HCT116 (cell line): Measurements from ENCODE around the gene PRKCQ. TPM values are rescaled to one million over a fixed set of nuclear protein-coding genes. Genes with fewer than 3 reads are reported as not detected.

ENCODE experiments used
- ATAC-seq: fragments of 200-7000 bp; cut with Tn5 transposase; 2 replicates; pipeline ENCODE4 v1.9.1; 2020; ENCODE audit warnings: mild to moderate bottlenecking, moderate library complexity
- BruUV-seq: library from RNA; stranded (reverse); fragments of 400-500 nt; replicated peaks from 2 replicates; lab custom pipeline; 2021; lab: Mats Ljungman, UMichigan
- CTCF ChIA-PET: fragments of 300-600 bp; sonication (Branson Sonifier 250); formaldehyde crosslinking; loops from one replicate; lab custom pipeline; 2021; ENCODE audit warnings: antibody characterized with exemption; lab: Charles Lee
- POLR2A ChIA-PET: fragments of 300-600, 350-600 bp; sonication (Branson Sonifier 250); formaldehyde crosslinking; loops from one replicate; lab custom pipeline; 2021; ENCODE audit warnings: antibody characterized with exemption; lab: Charles Lee
- RAD21 ChIA-PET, 2 experiments: fragments of 300-600 bp; sonication (Branson Sonifier 250); formaldehyde crosslinking; loops; one replicate each; lab custom pipeline; 2023; ENCODE audit warnings: low total read pairs in 2 of 2; ENCODE audit not compliant: uncharacterized antibody in 2 of 2, unreplicated experiment in 2 of 2, low non-redundant PET in 1 of 2; lab: Charles Lee
- DNase-seq: peaks from one replicate; pipeline ENCODE4 v3.0.0-alpha.2; 2010; ENCODE audit warnings: low read depth, low spot score
- H2AFZ ChIP-seq: fragments of 200-600 bp; shearing (Covaris generic), sonication (generic); 2 replicates; pipeline ENCODE4 v1.6.1; 2017; ENCODE audit warnings: low read depth, mixed run types, mixed read lengths, antibody characterized with exemption, low read length; ENCODE audit not compliant: poor library complexity, severe bottlenecking
- H3K27ac ChIP-seq: 2 replicates; pipeline ENCODE4 v1.5.1; 2012; ENCODE audit warnings: low read depth, low read length
- H3K27me3 ChIP-seq: fragments of 200-600 bp; sonication (generic); 2 replicates; pipeline ENCODE4 v1.6.1; 2016; ENCODE audit warnings: mixed run types, low read length, mixed read lengths; ENCODE audit not compliant: insufficient read depth
- H3K36me3 ChIP-seq, 2 experiments: fragments of 200-500 bp in 1 of 2; fragments of 200-600 bp in 1 of 2; sonication (Bioruptor generic) in 1 of 2; sonication (generic) in 1 of 2; 2 replicates each; pipeline versions ENCODE4 v1.5.1 to v1.6.1; 2014 to 2016; ENCODE audit warnings: low read length in 2 of 2, inconsistent platforms in 1 of 2, mixed read lengths in 1 of 2, mixed run types in 1 of 2; ENCODE audit not compliant: insufficient read depth in 2 of 2, control insufficient read depth in 1 of 2
- H3K4me1 ChIP-seq, 2 experiments: fragments of 200-600 bp in 1 of 2; sonication (generic) in 1 of 2; 2 replicates each; pipeline versions ENCODE4 v1.5.1 to v1.6.1; 2012 to 2017; ENCODE audit warnings: low read length in 2 of 2, inconsistent platforms in 1 of 2, mild to moderate bottlenecking in 1 of 2, mixed read lengths in 1 of 2, mixed run types in 1 of 2, moderate library complexity in 1 of 2; ENCODE audit not compliant: insufficient read depth in 2 of 2, control insufficient read depth in 1 of 2
- H3K4me2 ChIP-seq: fragments of 200-600 bp; sonication (generic); 2 replicates; pipeline ENCODE4 v1.6.1; 2017; ENCODE audit warnings: mixed run types, low read length, mixed read lengths
- H3K4me3 ChIP-seq, 2 experiments: fragments of 200-600 bp in 1 of 2; sonication (generic) in 1 of 2; replicated peaks in 1 of 2; 2 replicates each; pipeline ENCODE4 v1.5.1; 2011 to 2016; ENCODE audit warnings: low read length in 2 of 2, control low read depth in 1 of 2, low read depth in 1 of 2, mild to moderate bottlenecking in 1 of 2, mixed read lengths in 1 of 2, mixed run types in 1 of 2
- H3K79me2 ChIP-seq: fragments of 200-600 bp; sonication (generic); 2 replicates; pipeline ENCODE4 v1.6.1; 2017; ENCODE audit warnings: mild to moderate bottlenecking, mixed run types, low read length, moderate library complexity, mixed read lengths; ENCODE audit not compliant: insufficient read depth
- H3K9ac ChIP-seq: fragments of 200-600 bp; sonication (generic); 2 replicates; pipeline ENCODE4 v1.6.1; 2016; ENCODE audit warnings: low read length, mixed read lengths
- H3K9me2 ChIP-seq: fragments of 200-600 bp; sonication (generic), shearing (Covaris generic); 2 replicates; pipeline ENCODE4 v1.6.1; 2017; ENCODE audit warnings: mixed run types, mild to moderate bottlenecking, moderate library complexity; ENCODE audit not compliant: insufficient read depth
- H3K9me3 ChIP-seq, 2 experiments: fragments of 200-500 bp in 1 of 2; fragments of 200-600 bp in 1 of 2; sonication (Bioruptor generic) in 1 of 2; sonication (generic) in 1 of 2; 2 replicates each; pipeline ENCODE4 v1.6.1; 2014 to 2017; ENCODE audit warnings: low read length in 2 of 2, mixed read lengths in 2 of 2, inconsistent platforms in 1 of 2, low read depth in 1 of 2, mild to moderate bottlenecking in 1 of 2, mixed run types in 1 of 2, moderate library complexity in 1 of 2; ENCODE audit not compliant: control insufficient read depth in 1 of 2, insufficient read depth in 1 of 2
- H4K20me1 ChIP-seq: fragments of 200-600 bp; sonication (generic), shearing (Covaris generic); 2 replicates; pipeline ENCODE4 v1.6.1; 2017; ENCODE audit warnings: mixed run types, mild to moderate bottlenecking, moderate library complexity; ENCODE audit not compliant: insufficient read depth
- ATF3 ChIP-seq: IDR thresholded peaks from 2 replicates; pipeline ENCODE4 v1.6.1; 2012
- CBX3 ChIP-seq: IDR thresholded peaks from 2 replicates; pipeline ENCODE4 v1.6.1; 2012; ENCODE audit warnings: low read depth
- CEBPB ChIP-seq: IDR thresholded peaks from 2 replicates; pipeline ENCODE4 v1.6.1; 2012; ENCODE audit warnings: low read depth
- CTCF ChIP-seq, 3 experiments: fragments of 200-600 bp in 1 of 3; sonication (generic) in 1 of 3; IDR thresholded peaks in 2 of 3; conservative IDR thresholded peaks in 1 of 3; 2 replicates each; pipeline ENCODE4 v1.5.1; 2012 to 2017; ENCODE audit warnings: low read depth in 2 of 3, low read length in 2 of 3, antibody characterized with exemption in 1 of 3, borderline replicate concordance in 1 of 3, control low read depth in 1 of 3, mild to moderate bottlenecking in 1 of 3, mixed read lengths in 1 of 3, mixed run types in 1 of 3, moderate library complexity in 1 of 3; ENCODE audit not compliant: insufficient read depth in 1 of 3
- EGR1 ChIP-seq: IDR thresholded peaks from 2 replicates; pipeline ENCODE4 v1.6.1; 2012; ENCODE audit warnings: low read depth
- ELF1 ChIP-seq: IDR thresholded peaks from 2 replicates; pipeline ENCODE4 v1.6.1; 2012; ENCODE audit warnings: low read depth, borderline replicate concordance
- MAX ChIP-seq: IDR thresholded peaks from 2 replicates; pipeline ENCODE4 v1.6.1; 2012
- POLR2AphosphoS5 ChIP-seq: IDR thresholded peaks from 2 replicates; pipeline ENCODE4 v1.6.1; 2011; ENCODE audit warnings: mild to moderate bottlenecking, low read depth, low read length, moderate library complexity
- RAD21 ChIP-seq: IDR thresholded peaks from 2 replicates; pipeline ENCODE4 v1.6.1; 2012; ENCODE audit warnings: low read depth, mild to moderate bottlenecking
- REST ChIP-seq: IDR thresholded peaks from 2 replicates; pipeline ENCODE4 v1.6.1; 2012; ENCODE audit warnings: low read depth
- SIN3A ChIP-seq: IDR thresholded peaks from 2 replicates; pipeline ENCODE4 v1.6.1; 2012; ENCODE audit warnings: low read depth
- TCF7L2 ChIP-seq: IDR thresholded peaks from 2 replicates; pipeline ENCODE4 v1.7.0; 2011; ENCODE audit warnings: borderline replicate concordance, inconsistent platforms; ENCODE audit not compliant: insufficient read depth, insufficient read length; ENCODE audit errors: extremely low read depth
- YY1 ChIP-seq: IDR thresholded peaks from 2 replicates; pipeline ENCODE4 v1.6.1; 2011; ENCODE audit warnings: low read length, low read depth, moderate library complexity, mild to moderate bottlenecking; ENCODE audit not compliant: insufficient replicate concordance; ENCODE audit errors: extremely low read depth
- ZBTB33 ChIP-seq: IDR thresholded peaks from 2 replicates; pipeline ENCODE4 v1.6.1; 2011; ENCODE audit warnings: mild to moderate bottlenecking, low read length, moderate library complexity; ENCODE audit not compliant: insufficient replicate concordance; ENCODE audit errors: extremely low read depth
- intact Hi-C: fragments of 100-400 bp; cut with micrococcal nuclease; formaldehyde crosslinking; loops from 2 replicates; pipeline ENCODE4 v1.10.0; 2022
- total RNA-seq: library from RNA; stranded (reverse); gene quantifications from one replicate; pipeline ENCODE4 v1.2.1, GENCODE V29; 2021; ENCODE audit not compliant: unreplicated experiment

PRKCQ gene
- total RNA-seq, 1 experiment from 2014 or later: 0.54 TPM

GRCh38 chr10:6624392-6624791 is 44.3 kb upstream of the PRKCQ start:
- ChIA-PET RAD21 (no interaction called here), POLR2A (no interaction called here), CTCF (no interaction called here)
- TF ChIP-seq POLR2AphosphoS5: no peak
- no peak for TF ChIP-seq ATF3
- TF ChIP-seq RAD21: no peak
- TF ChIP-seq YY1: no peak
- TF ChIP-seq CBX3: no peak
- TF ChIP-seq CEBPB: no peak
- no peak for TF ChIP-seq ZBTB33
- no peak for TF ChIP-seq SIN3A
- no peak for TF ChIP-seq REST
- no peak for TF ChIP-seq MAX
- no peak for TF ChIP-seq TCF7L2
- TF ChIP-seq CTCF (IDR thresholded peaks at IDR 0.05 in 2 of 3, conservative IDR thresholded peaks at IDR 0.05 in 1 of 3; ENCODE audit: borderline replicate concordance in 1 of 3, insufficient read depth in 1 of 3, low read depth in 2 of 3, low read length in 2 of 3): no peak
- TF ChIP-seq EGR1: no peak
- TF ChIP-seq ELF1: no peak
- Histone ChIP-seq H3K4me1 (no peaks in the 10 kb centered on the region), H3K9me3 (no peaks in the 10 kb centered on the region), H4K20me1 (no peaks in the 10 kb centered on the region), H3K79me2 (no peaks in the 10 kb centered on the region), H3K36me3 (no peaks in the 10 kb centered on the region), H3K9me2 (no peaks in the 10 kb centered on the region), H3K4me2 (no peak overlapping the region), H3K27ac (no peak overlapping the region), H3K4me3 (no peak overlapping the region), H3K27me3 (peaks cover 80% of the 10 kb centered on the region), H3K9ac (no peak overlapping the region), H2AFZ (no peak overlapping the region)
- intact Hi-C loops: no loop called here
- no peak for ATAC-seq
- BruUV-seq: no TSS peak
- DNase-seq: no peak
